Measurements from ENCODE around the gene TRIM24. TPM values are rescaled to one million over a fixed set of nuclear protein-coding genes. Genes with fewer than 3 reads are reported as not detected.

TRIM24 gene
- total and polyA plus RNA-seq, 2 of the 13 experiments (the other 11 are each of a cell fraction or from before 2014, with no cell fraction given): 100 to 106 TPM

GRCh38 chr7:138460649-138461607 is 869 bp downstream of the TRIM24 start (continued):
- TF ChIP-seq UBTF (CRISPR knock-in tag; IDR thresholded peaks at IDR 0.05) (peak; percentile 81; the same call in 1 of the 2 replicates), HNF1B (CRISPR knock-in tag; IDR thresholded peaks at IDR 0.05) (no peak), MBNL3 (CRISPR knock-in tag; conservative IDR thresholded peaks at IDR 0.05) (no peak), ZNF17 (CRISPR knock-in tag; IDR thresholded peaks at IDR 0.05) (no peak), ZNF784 (CRISPR knock-in tag; IDR thresholded peaks at IDR 0.05; ENCODE audit: borderline replicate concordance) (no peak), AGO2 (optimal IDR thresholded peaks at IDR 0.05; ENCODE audit: low read depth, low read length) (peak; percentile 100), ZBTB3 (CRISPR knock-in tag; IDR thresholded peaks at IDR 0.05; ENCODE audit: borderline replicate concordance, low read depth) (0 out of 2 replicates have a peak, but pooled peaks have one; percentile 14), DMAP1 (CRISPR knock-in tag; IDR thresholded peaks at IDR 0.05) (no peak), ZNF704 (CRISPR knock-in tag; IDR thresholded peaks at IDR 0.05; ENCODE audit: borderline replicate concordance) (peak; percentile 16; the same call in 1 of the 2 replicates), ZNF768 (CRISPR knock-in tag; IDR thresholded peaks at IDR 0.05) (no peak), ZNF350 (CRISPR knock-in tag; IDR thresholded peaks at IDR 0.05; ENCODE audit: borderline replicate concordance, low read depth) (no peak), IKZF5 (CRISPR knock-in tag; IDR thresholded peaks at IDR 0.05) (peak; percentile 10; the same call in 1 of the 2 replicates), ZNF160 (CRISPR knock-in tag; IDR thresholded peaks at IDR 0.05) (no peak), THYN1 (CRISPR knock-in tag; IDR thresholded peaks at IDR 0.05; ENCODE audit: borderline replicate concordance, low read depth) (no peak), ZNF44 (CRISPR knock-in tag; IDR thresholded peaks at IDR 0.05) (no peak), ZNF710 (CRISPR knock-in tag; IDR thresholded peaks at IDR 0.05; ENCODE audit: borderline replicate concordance) (no peak)
